ENCODE results near the gene ARHGAP22.
A peak's percentile ranks its signal among the peaks of the same experiment; 100 is the strongest.

Gene ARHGAP22

GRCh38 chr10:48526846-48527505 is 77.9 kb downstream of the ARHGAP22 start:
- DNase-seq = peak; percentile 58

GRCh38 chr10:48526011-48526821 is 78.7 kb downstream of the ARHGAP22 start:
- DNase-seq = peak; percentile 89

GRCh38 chr10:48525113-48525512 is 79.8 kb downstream of the ARHGAP22 start:
- DNase-seq = no peak

GRCh38 chr10:48523820-48524758 is 80.8 kb downstream of the ARHGAP22 start:
- DNase-seq = peak; percentile 61

- DNase-seq = peak; percentile 45
These were observed 81.6 kb downstream of the ARHGAP22 start for GRCh38 chr10:48523212-48523819.

- DNase-seq = peak; percentile 31
These were observed 82.7 kb downstream of the ARHGAP22 start for GRCh38 chr10:48522011-48522765.

- no peak for DNase-seq
These were observed 84.3 kb downstream of the ARHGAP22 start for GRCh38 chr10:48520594-48520993.

- no peak for DNase-seq
These were observed 84.7 kb downstream of the ARHGAP22 start for GRCh38 chr10:48520184-48520506.

- peak; percentile 21 for DNase-seq
These were observed 85.2 kb downstream of the ARHGAP22 start for GRCh38 chr10:48519481-48520183.

GRCh38 chr10:48518986-48519385 is 85.9 kb downstream of the ARHGAP22 start:
- no peak for DNase-seq

GRCh38 chr10:48517911-48518811 is 86.7 kb downstream of the ARHGAP22 start:
- peak; percentile 59 for DNase-seq

- no peak for DNase-seq
These were observed 87.4 kb downstream of the ARHGAP22 start for GRCh38 chr10:48517482-48517881.

GRCh38 chr10:48516911-48517310 is 88.0 kb downstream of the ARHGAP22 start:
- no peak for DNase-seq

GRCh38 chr10:48514916-48515315 is 90.0 kb downstream of the ARHGAP22 start:
- DNase-seq = no peak

- DNase-seq = no peak
These were observed 90.6 kb downstream of the ARHGAP22 start for GRCh38 chr10:48514255-48514654.

- no peak for DNase-seq
These were observed 92.0 kb downstream of the ARHGAP22 start for GRCh38 chr10:48512861-48513260.

- no peak for DNase-seq
These were observed 93.0 kb downstream of the ARHGAP22 start for GRCh38 chr10:48511875-48512231.

- no peak for DNase-seq
These were observed 93.6 kb downstream of the ARHGAP22 start for GRCh38 chr10:48511066-48511874.

- DNase-seq = peak; percentile 6
These were observed 94.7 kb downstream of the ARHGAP22 start for GRCh38 chr10:48509974-48510692.
